HCT116 (cell line): ENCODE data around the gene PRKAG1. TPM values are rescaled to one million over a fixed set of nuclear protein-coding genes. Genes with fewer than 3 reads are reported as not detected.

ENCODE experiments used
- ATAC-seq: fragments of 200-7000 bp; cut with Tn5 transposase; 2 replicates; pipeline ENCODE4 v1.9.1; 2020; ENCODE audit warnings: mild to moderate bottlenecking, moderate library complexity
- BruUV-seq: library from RNA; stranded (reverse); fragments of 400-500 nt; replicated peaks from 2 replicates; lab custom pipeline; 2021; lab: Mats Ljungman, UMichigan
- CTCF ChIA-PET: fragments of 300-600 bp; sonication (Branson Sonifier 250); formaldehyde crosslinking; loops from one replicate; lab custom pipeline; 2021; ENCODE audit warnings: antibody characterized with exemption; lab: Charles Lee
- POLR2A ChIA-PET: fragments of 300-600, 350-600 bp; sonication (Branson Sonifier 250); formaldehyde crosslinking; loops from one replicate; lab custom pipeline; 2021; ENCODE audit warnings: antibody characterized with exemption; lab: Charles Lee
- RAD21 ChIA-PET, 2 experiments: fragments of 300-600 bp; sonication (Branson Sonifier 250); formaldehyde crosslinking; loops; one replicate each; lab custom pipeline; 2023; ENCODE audit warnings: low total read pairs in 2 of 2; ENCODE audit not compliant: uncharacterized antibody in 2 of 2, unreplicated experiment in 2 of 2, low non-redundant PET in 1 of 2; lab: Charles Lee
- DNase-seq: peaks from one replicate; pipeline ENCODE4 v3.0.0-alpha.2; 2010; ENCODE audit warnings: low read depth, low spot score
- H2AFZ ChIP-seq: fragments of 200-600 bp; shearing (Covaris generic), sonication (generic); 2 replicates; pipeline ENCODE4 v1.6.1; 2017; ENCODE audit warnings: low read depth, mixed run types, mixed read lengths, antibody characterized with exemption, low read length; ENCODE audit not compliant: poor library complexity, severe bottlenecking
- H3K27ac ChIP-seq: 2 replicates; pipeline ENCODE4 v1.5.1; 2012; ENCODE audit warnings: low read depth, low read length
- H3K27me3 ChIP-seq: fragments of 200-600 bp; sonication (generic); 2 replicates; pipeline ENCODE4 v1.6.1; 2016; ENCODE audit warnings: mixed run types, low read length, mixed read lengths; ENCODE audit not compliant: insufficient read depth
- H3K36me3 ChIP-seq, 2 experiments: fragments of 200-500 bp in 1 of 2; fragments of 200-600 bp in 1 of 2; sonication (Bioruptor generic) in 1 of 2; sonication (generic) in 1 of 2; 2 replicates each; pipeline versions ENCODE4 v1.5.1 to v1.6.1; 2014 to 2016; ENCODE audit warnings: low read length in 2 of 2, inconsistent platforms in 1 of 2, mixed read lengths in 1 of 2, mixed run types in 1 of 2; ENCODE audit not compliant: insufficient read depth in 2 of 2, control insufficient read depth in 1 of 2
- H3K4me1 ChIP-seq, 2 experiments: fragments of 200-600 bp in 1 of 2; sonication (generic) in 1 of 2; 2 replicates each; pipeline versions ENCODE4 v1.5.1 to v1.6.1; 2012 to 2017; ENCODE audit warnings: low read length in 2 of 2, inconsistent platforms in 1 of 2, mild to moderate bottlenecking in 1 of 2, mixed read lengths in 1 of 2, mixed run types in 1 of 2, moderate library complexity in 1 of 2; ENCODE audit not compliant: insufficient read depth in 2 of 2, control insufficient read depth in 1 of 2
- H3K4me2 ChIP-seq: fragments of 200-600 bp; sonication (generic); 2 replicates; pipeline ENCODE4 v1.6.1; 2017; ENCODE audit warnings: mixed run types, low read length, mixed read lengths
- H3K4me3 ChIP-seq, 2 experiments: fragments of 200-600 bp in 1 of 2; sonication (generic) in 1 of 2; replicated peaks in 1 of 2; 2 replicates each; pipeline ENCODE4 v1.5.1; 2011 to 2016; ENCODE audit warnings: low read length in 2 of 2, control low read depth in 1 of 2, low read depth in 1 of 2, mild to moderate bottlenecking in 1 of 2, mixed read lengths in 1 of 2, mixed run types in 1 of 2
- H3K79me2 ChIP-seq: fragments of 200-600 bp; sonication (generic); 2 replicates; pipeline ENCODE4 v1.6.1; 2017; ENCODE audit warnings: mild to moderate bottlenecking, mixed run types, low read length, moderate library complexity, mixed read lengths; ENCODE audit not compliant: insufficient read depth
- H3K9ac ChIP-seq: fragments of 200-600 bp; sonication (generic); 2 replicates; pipeline ENCODE4 v1.6.1; 2016; ENCODE audit warnings: low read length, mixed read lengths
- H3K9me2 ChIP-seq: fragments of 200-600 bp; sonication (generic), shearing (Covaris generic); 2 replicates; pipeline ENCODE4 v1.6.1; 2017; ENCODE audit warnings: mixed run types, mild to moderate bottlenecking, moderate library complexity; ENCODE audit not compliant: insufficient read depth
- H3K9me3 ChIP-seq, 2 experiments: fragments of 200-500 bp in 1 of 2; fragments of 200-600 bp in 1 of 2; sonication (Bioruptor generic) in 1 of 2; sonication (generic) in 1 of 2; 2 replicates each; pipeline ENCODE4 v1.6.1; 2014 to 2017; ENCODE audit warnings: low read length in 2 of 2, mixed read lengths in 2 of 2, inconsistent platforms in 1 of 2, low read depth in 1 of 2, mild to moderate bottlenecking in 1 of 2, mixed run types in 1 of 2, moderate library complexity in 1 of 2; ENCODE audit not compliant: control insufficient read depth in 1 of 2, insufficient read depth in 1 of 2
- H4K20me1 ChIP-seq: fragments of 200-600 bp; sonication (generic), shearing (Covaris generic); 2 replicates; pipeline ENCODE4 v1.6.1; 2017; ENCODE audit warnings: mixed run types, mild to moderate bottlenecking, moderate library complexity; ENCODE audit not compliant: insufficient read depth
- CEBPB ChIP-seq: IDR thresholded peaks from 2 replicates; pipeline ENCODE4 v1.6.1; 2012; ENCODE audit warnings: low read depth
- EZH2phosphoT487 ChIP-seq: fragments of 200-600 bp; IDR thresholded peaks from 2 replicates; pipeline ENCODE4 v1.6.1; 2018; ENCODE audit warnings: antibody characterized with exemption, borderline replicate concordance
- MAX ChIP-seq: IDR thresholded peaks from 2 replicates; pipeline ENCODE4 v1.6.1; 2012
- SP1 ChIP-seq: IDR thresholded peaks from 2 replicates; pipeline ENCODE4 v1.6.1; 2012; ENCODE audit warnings: low read depth
- SRF ChIP-seq: IDR thresholded peaks from 2 replicates; pipeline ENCODE4 v1.6.1; 2012; ENCODE audit warnings: low read depth
- TCF7L2 ChIP-seq: IDR thresholded peaks from 2 replicates; pipeline ENCODE4 v1.7.0; 2011; ENCODE audit warnings: borderline replicate concordance, inconsistent platforms; ENCODE audit not compliant: insufficient read depth, insufficient read length; ENCODE audit errors: extremely low read depth
- intact Hi-C: fragments of 100-400 bp; cut with micrococcal nuclease; formaldehyde crosslinking; loops from 2 replicates; pipeline ENCODE4 v1.10.0; 2022
- total RNA-seq: library from RNA; stranded (reverse); gene quantifications from one replicate; pipeline ENCODE4 v1.2.1, GENCODE V29; 2021; ENCODE audit not compliant: unreplicated experiment

The PRKAG1 gene
- total RNA-seq, 1 experiment from 2014 or later = 64.6 TPM

- no peak for TF ChIP-seq TCF7L2
These were observed 24.7 kb upstream of the PRKAG1 start (continued) for GRCh38 chr12:49043241-49043640.

- Histone ChIP-seq H3K9ac (no peak overlapping the region), H3K4me3 (no peak overlapping the region), H3K36me3 (peaks cover 62 to 77% of the 10 kb centered on the region in 2 experiments; a peak in 3 of 4 replicates), H3K79me2 (no peaks in the 10 kb centered on the region), H3K9me2 (no peaks in the 10 kb centered on the region), H3K4me2 (no peak overlapping the region), H3K9me3 (no peaks in the 10 kb centered on the region), H2AFZ (no peak overlapping the region), H3K27ac (no peak overlapping the region), H4K20me1 (no peaks in the 10 kb centered on the region), H3K27me3 (no peaks in the 10 kb centered on the region), H3K4me1 (no peaks in the 10 kb centered on the region)
- no peak for DNase-seq
- RAD21 ChIA-PET = no interaction called here
- no peak for TF ChIP-seq MAX
- no peak for TF ChIP-seq CEBPB
- no peak for TF ChIP-seq SP1
- no peak for TF ChIP-seq SRF
- no peak for TF ChIP-seq EZH2phosphoT487
- intact Hi-C loops = no loop called here
- CTCF ChIA-PET = no interaction called here
- no peak for ATAC-seq
- POLR2A ChIA-PET = no interaction called here
- no TSS peak for BruUV-seq
These were observed 23.4 kb upstream of the PRKAG1 start for GRCh38 chr12:49041881-49042484.
